ENCODE data around the gene CCDC187.

The CCDC187 gene

DNA sequence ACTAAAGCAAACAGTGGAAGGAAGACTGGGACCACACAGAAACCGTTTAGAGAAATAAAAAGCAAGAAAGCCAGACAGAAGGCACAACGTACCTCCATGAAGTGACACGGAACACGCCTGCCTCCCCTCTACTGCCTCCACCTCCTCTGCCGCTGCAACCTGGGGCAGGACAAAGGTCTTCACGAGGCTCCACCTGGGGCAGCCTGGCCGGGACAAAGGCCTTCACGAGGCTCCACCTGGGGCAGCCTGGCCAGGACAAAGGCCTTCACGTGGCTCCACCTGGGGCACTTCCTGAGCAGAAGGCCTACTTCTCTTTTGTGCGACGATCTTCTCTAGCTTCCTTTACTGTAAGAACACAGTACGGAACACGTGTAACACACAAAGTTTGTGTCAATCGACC is 70.0 kb downstream of the CCDC187 start:
- TF ChIP-seq, protein P1, sequence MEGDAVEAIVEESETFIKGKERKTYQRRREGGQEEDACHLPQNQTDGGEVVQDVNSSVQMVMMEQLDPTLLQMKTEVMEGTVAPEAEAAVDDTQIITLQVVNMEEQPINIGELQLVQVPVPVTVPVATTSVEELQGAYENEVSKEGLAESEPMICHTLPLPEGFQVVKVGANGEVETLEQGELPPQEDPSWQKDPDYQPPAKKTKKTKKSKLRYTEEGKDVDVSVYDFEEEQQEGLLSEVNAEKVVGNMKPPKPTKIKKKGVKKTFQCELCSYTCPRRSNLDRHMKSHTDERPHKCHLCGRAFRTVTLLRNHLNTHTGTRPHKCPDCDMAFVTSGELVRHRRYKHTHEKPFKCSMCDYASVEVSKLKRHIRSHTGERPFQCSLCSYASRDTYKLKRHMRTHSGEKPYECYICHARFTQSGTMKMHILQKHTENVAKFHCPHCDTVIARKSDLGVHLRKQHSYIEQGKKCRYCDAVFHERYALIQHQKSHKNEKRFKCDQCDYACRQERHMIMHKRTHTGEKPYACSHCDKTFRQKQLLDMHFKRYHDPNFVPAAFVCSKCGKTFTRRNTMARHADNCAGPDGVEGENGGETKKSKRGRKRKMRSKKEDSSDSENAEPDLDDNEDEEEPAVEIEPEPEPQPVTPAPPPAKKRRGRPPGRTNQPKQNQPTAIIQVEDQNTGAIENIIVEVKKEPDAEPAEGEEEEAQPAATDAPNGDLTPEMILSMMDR (IDR thresholded peaks at IDR 0.05; ENCODE audit: low read depth, low read length, missing control alignments) = no peak

DNA sequence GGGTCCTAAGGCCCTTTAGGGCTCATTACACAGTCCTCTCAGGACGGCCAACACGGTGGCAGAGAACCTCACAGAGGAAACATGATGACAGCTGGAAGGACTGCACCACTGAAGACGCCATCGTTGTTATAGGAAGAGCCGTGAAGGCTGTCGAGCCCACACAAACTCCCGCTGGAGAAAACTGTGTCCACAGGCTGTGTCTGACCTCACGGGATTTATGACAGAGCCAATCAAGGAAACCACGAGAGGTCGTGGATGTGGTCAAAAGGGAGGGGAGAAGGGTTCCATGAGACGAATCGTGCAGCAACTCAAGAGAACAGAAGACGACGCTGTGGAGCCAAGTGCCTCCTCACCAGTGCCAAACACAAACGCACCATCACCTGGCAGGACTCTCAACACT is 70.5 kb downstream of the CCDC187 start:
- TF ChIP-seq, protein P1 (IDR thresholded peaks at IDR 0.05; ENCODE audit: low read depth, low read length, missing control alignments) = no peak
- H3K4me3 ChIP-seq (replicated peaks; ENCODE audit: low read depth, low read length) = no peak overlapping the region
- DNase-seq (ENCODE audit: extremely low read depth, low read depth) = no peak

More for the DNA sequence above, 70.0 kb downstream of the CCDC187 start:
- DNase-seq (ENCODE audit: extremely low read depth, low read depth) = no peak
- H3K4me3 ChIP-seq (replicated peaks; ENCODE audit: low read depth, low read length) = no peak overlapping the region

DNA sequence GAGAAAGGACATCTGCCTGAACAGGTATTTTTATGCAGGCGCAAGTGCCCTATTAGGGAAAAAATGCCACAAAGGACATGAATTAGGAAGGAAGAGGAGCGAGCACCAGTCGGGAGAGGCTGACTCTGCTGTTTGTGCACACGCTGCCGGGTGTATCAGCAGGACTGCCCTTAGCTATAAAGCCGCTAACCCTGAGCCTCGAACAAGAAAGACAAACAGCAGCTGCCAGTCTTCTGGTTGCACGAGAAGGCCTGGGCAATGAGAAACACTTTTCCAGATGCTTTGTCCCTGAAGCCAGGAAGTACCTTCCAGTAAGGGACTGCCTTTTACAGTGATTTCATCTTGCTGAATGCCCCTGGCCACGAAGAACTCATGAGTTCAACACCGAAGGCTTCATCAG is 70.9 kb downstream of the CCDC187 start:
- no peak overlapping the region for H3K4me3 ChIP-seq (replicated peaks; ENCODE audit: low read depth, low read length)
- TF ChIP-seq, protein P1 (IDR thresholded peaks at IDR 0.05; ENCODE audit: low read depth, low read length, missing control alignments) = no peak
- no peak for DNase-seq (ENCODE audit: extremely low read depth, low read depth)

DNA sequence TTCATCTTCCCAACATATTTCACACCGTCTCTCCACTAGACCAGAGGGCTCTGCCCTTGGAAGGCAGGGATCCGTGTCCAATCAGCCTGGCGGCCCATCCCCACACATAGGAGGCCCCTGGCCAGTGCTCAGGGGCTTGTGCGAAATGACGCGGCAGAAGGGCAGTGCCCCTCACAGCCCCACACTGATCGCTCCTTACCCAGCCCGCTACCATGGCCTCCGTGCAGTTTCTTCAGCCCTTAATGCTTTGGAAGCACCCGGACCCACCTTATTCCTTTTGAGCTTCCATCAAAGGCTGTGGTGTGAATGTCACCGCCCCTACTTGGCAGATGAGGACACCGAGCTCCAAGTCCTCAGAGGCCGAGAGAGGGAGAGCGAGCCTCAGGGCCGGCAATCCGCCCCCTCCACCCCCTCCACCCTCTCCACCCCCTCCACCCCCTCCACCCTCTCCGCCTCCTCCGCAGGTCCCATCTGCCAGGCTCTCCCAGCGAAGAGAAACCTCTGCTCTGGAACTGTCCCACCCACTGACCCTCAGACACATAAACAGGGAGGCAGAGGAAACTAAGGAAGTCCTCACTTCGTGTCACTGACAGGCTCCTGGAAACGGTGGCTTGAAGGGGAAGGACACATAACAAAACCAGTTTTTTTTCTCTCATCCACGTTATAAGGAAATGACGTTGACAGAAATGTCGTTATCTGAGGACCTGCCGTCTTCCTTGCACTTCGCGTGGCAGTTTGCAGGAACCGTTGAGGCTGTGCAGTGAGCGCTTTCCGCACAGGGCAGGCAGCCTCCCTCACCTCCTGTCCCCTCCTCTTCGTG is 72.2 kb downstream of the CCDC187 start:
- no peak overlapping the region for H3K4me3 ChIP-seq (replicated peaks; ENCODE audit: low read depth, low read length)
- no peak for DNase-seq (ENCODE audit: extremely low read depth, low read depth)
- TF ChIP-seq, protein P1 (IDR thresholded peaks at IDR 0.05; ENCODE audit: low read depth, low read length, missing control alignments) = no peak

DNA sequence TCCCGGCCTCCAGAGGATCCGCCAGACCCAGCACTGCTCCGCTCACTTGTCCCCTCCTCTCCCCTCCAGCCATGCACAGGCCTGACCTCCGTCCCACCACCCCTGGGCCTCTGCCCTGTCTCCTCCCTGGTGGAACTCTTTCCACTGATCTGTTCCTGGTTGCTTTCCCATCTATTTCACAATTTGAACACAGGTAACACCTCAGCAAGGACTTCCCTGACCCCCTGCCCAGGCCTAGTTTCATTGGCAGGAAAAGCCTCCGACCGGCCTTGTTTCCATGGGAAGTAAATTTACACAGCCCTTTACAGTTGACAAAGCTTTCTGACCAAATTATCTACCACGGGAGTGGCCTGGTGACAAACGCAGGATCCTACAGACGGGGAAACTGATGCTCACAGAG is 73.1 kb downstream of the CCDC187 start:
- no peak overlapping the region for H3K4me3 ChIP-seq (replicated peaks; ENCODE audit: low read depth, low read length)
- no peak for DNase-seq (ENCODE audit: extremely low read depth, low read depth)
- TF ChIP-seq, protein P1 (IDR thresholded peaks at IDR 0.05; ENCODE audit: low read depth, low read length, missing control alignments) = no peak

DNA sequence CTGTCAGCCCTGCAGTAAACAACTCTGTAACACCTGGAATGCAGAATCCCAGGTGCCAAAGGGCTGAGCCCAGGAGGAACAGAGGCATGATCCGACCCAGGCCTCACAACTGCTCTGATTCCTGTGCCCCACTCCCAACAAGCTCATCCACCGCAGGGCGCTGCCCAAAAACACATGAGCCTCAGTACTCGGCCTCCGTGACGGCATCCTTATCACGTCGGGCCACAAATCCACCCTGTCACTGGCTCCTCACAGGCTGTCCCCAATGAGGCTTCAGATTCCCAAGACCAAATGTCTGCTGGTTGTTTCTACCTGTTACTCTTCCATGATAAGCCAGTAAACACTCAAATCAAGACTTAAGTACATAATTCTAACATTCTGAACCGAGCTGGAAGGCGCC is 73.5 kb downstream of the CCDC187 start:
- TF ChIP-seq, protein P1 (IDR thresholded peaks at IDR 0.05; ENCODE audit: low read depth, low read length, missing control alignments) = no peak
- no peak overlapping the region for H3K4me3 ChIP-seq (replicated peaks; ENCODE audit: low read depth, low read length)
- DNase-seq (ENCODE audit: extremely low read depth, low read depth) = no peak

Measured in HFF-Myc (cell line).